Mesodermal cell (in vitro differentiated cells): Measurements from ENCODE around the gene TRPM6.

Experiments used
- H3K27ac ChIP-seq: 2 replicates; pipeline ENCODE4 v1.7.0; 2013; ENCODE audit warnings: mild to moderate bottlenecking, low read depth, low read length, moderate library complexity; ENCODE audit not compliant: severe bottlenecking
- H3K36me3 ChIP-seq: 2 replicates; pipeline ENCODE4 v1.7.1; 2013; ENCODE audit warnings: mild to moderate bottlenecking, low read length, moderate library complexity; ENCODE audit not compliant: control insufficient read depth, insufficient read depth
- H3K4me1 ChIP-seq: one replicate; pipeline ENCODE4 v1.7.1; 2013; ENCODE audit warnings: mild to moderate bottlenecking, low read length; ENCODE audit not compliant: insufficient read depth, control insufficient read depth, poor library complexity, severe bottlenecking
- H3K4me3 ChIP-seq: 2 replicates; pipeline ENCODE4 v1.7.0; 2013; ENCODE audit warnings: low read length, control low read depth, mild to moderate bottlenecking; ENCODE audit not compliant: insufficient read depth, poor library complexity, severe bottlenecking; ENCODE audit errors: extremely low read depth
- H3K9me3 ChIP-seq: 2 replicates; pipeline ENCODE4 v1.7.1; 2013; ENCODE audit warnings: mild to moderate bottlenecking, low read length, moderate library complexity; ENCODE audit not compliant: control insufficient read depth
- WGBS, 2 experiments: methylation state at CpG; one replicate each; pipeline ENCODE4 v1.1.5; 2013; ENCODE audit warnings: missing lambda C conversion rate in 2 of 2; ENCODE audit not compliant: insufficient coverage in 2 of 2; 5-methylcytosine and 5-hydroxymethylcytosine counted together

TRPM6 gene

GRCh38 chr9:74748966-74749365 is 138.8 kb downstream of the TRPM6 start:
- WGBS, 2 experiments: 100% methylated on average over 1 of the region's 4 CpGs; no CpG with 5 or more reads in 1 of the 2 experiments
- Histone ChIP-seq H3K9me3 (no peaks in the 10 kb centered on the region), H3K4me1 (no peaks in the 10 kb centered on the region), H3K36me3 (no peaks in the 10 kb centered on the region), H3K4me3 (no peak overlapping the region), H3K27ac (no peak overlapping the region)

GRCh38 chr9:74742792-74743730 is 144.7 kb downstream of the TRPM6 start:
- WGBS, 2 experiments: 29% methylated on average over 4 to 6 of the region's 8 CpGs
- Histone ChIP-seq H3K27ac (no peak overlapping the region), H3K4me1 (no peaks in the 10 kb centered on the region), H3K9me3 (no peaks in the 10 kb centered on the region), H3K36me3 (no peaks in the 10 kb centered on the region), H3K4me3 (no peak overlapping the region)

- H3K9me3 ChIP-seq: no peaks in the 10 kb centered on the region
- WGBS, 2 experiments: no CpG with 5 or more reads among the region's 1 CpG
- no peak overlapping the region for H3K4me3 ChIP-seq
- H3K27ac ChIP-seq: no peak overlapping the region
- H3K4me1 ChIP-seq: no peaks in the 10 kb centered on the region
- H3K36me3 ChIP-seq: no peaks in the 10 kb centered on the region
These were observed 145.4 kb downstream of the TRPM6 start for GRCh38 chr9:74742191-74742790.

- H3K27ac ChIP-seq: no peak overlapping the region
- H3K4me3 ChIP-seq: no peak overlapping the region
- WGBS, 2 experiments: 100% methylated on average over 1 of the region's 4 CpGs
These were observed 151.1 kb downstream of the TRPM6 start for GRCh38 chr9:74736646-74737045.

GRCh38 chr9:74735761-74736160 is 152.0 kb downstream of the TRPM6 start:
- no peak overlapping the region for H3K4me3 ChIP-seq
- H3K9me3 ChIP-seq: no peaks in the 10 kb centered on the region
- no peaks in the 10 kb centered on the region for H3K36me3 ChIP-seq
- H3K27ac ChIP-seq: no peak overlapping the region
- WGBS, 2 experiments: 87 to 100% methylated on average over 2 to 4 of the region's 4 CpGs
- H3K4me1 ChIP-seq: no peaks in the 10 kb centered on the region

More at GRCh38 chr9:74736646-74737045, 151.1 kb downstream of the TRPM6 start:
- H3K9me3 ChIP-seq: no peaks in the 10 kb centered on the region
- no peaks in the 10 kb centered on the region for H3K36me3 ChIP-seq
- H3K4me1 ChIP-seq: no peaks in the 10 kb centered on the region

GRCh38 chr9:74729136-74729695 is 158.5 kb downstream of the TRPM6 start:
- WGBS, 2 experiments: 85 to 91% methylated on average over 5 to 7 of the region's 9 CpGs
- H3K4me1 ChIP-seq: no peaks in the 10 kb centered on the region
- no peak overlapping the region for H3K4me3 ChIP-seq
- H3K36me3 ChIP-seq: no peaks in the 10 kb centered on the region
- no peaks in the 10 kb centered on the region for H3K9me3 ChIP-seq
- H3K27ac ChIP-seq: peak overlapping the region; percentile 2

GRCh38 chr9:74728176-74728575 is 159.5 kb downstream of the TRPM6 start:
- Histone ChIP-seq H3K27ac (no peak overlapping the region), H3K4me3 (no peak overlapping the region), H3K4me1 (no peaks in the 10 kb centered on the region), H3K9me3 (no peaks in the 10 kb centered on the region), H3K36me3 (no peaks in the 10 kb centered on the region)
- 68 to 88% methylated on average over 2 to 4 of the region's 7 CpGs for WGBS, 2 experiments

GRCh38 chr9:74726581-74726980 is 161.1 kb downstream of the TRPM6 start:
- Histone ChIP-seq H3K9me3 (no peaks in the 10 kb centered on the region), H3K36me3 (no peaks in the 10 kb centered on the region)
- 89 to 97% methylated on average over 3 of the region's 3 CpGs for WGBS, 2 experiments

GRCh38 chr9:74724317-74724716 is 163.4 kb downstream of the TRPM6 start:
- Histone ChIP-seq H3K4me3 (no peak overlapping the region), H3K4me1 (peaks cover 3% of the 10 kb centered on the region), H3K27ac (no peak overlapping the region), H3K36me3 (no peaks in the 10 kb centered on the region), H3K9me3 (no peaks in the 10 kb centered on the region)
- 86 to 88% methylated on average over 3 to 4 of the region's 5 CpGs for WGBS, 2 experiments

More at GRCh38 chr9:74726581-74726980, 161.1 kb downstream of the TRPM6 start:
- no peak overlapping the region for H3K4me3 ChIP-seq
- no peak overlapping the region for H3K27ac ChIP-seq
- peaks cover 3% of the 10 kb centered on the region for H3K4me1 ChIP-seq

- no peak overlapping the region for H3K4me3 ChIP-seq
- H3K4me1 ChIP-seq: peaks cover 3% of the 10 kb centered on the region
- H3K36me3 ChIP-seq: no peaks in the 10 kb centered on the region
- H3K9me3 ChIP-seq: no peaks in the 10 kb centered on the region
- no peak overlapping the region for H3K27ac ChIP-seq
- WGBS, 2 experiments: 82 to 94% methylated on average over 3 to 4 of the region's 5 CpGs
These were observed 165.7 kb downstream of the TRPM6 start for GRCh38 chr9:74721696-74722660.
